Loucy (cell line): ENCODE measurements around the gene GRK3.

Experiments
- H2AFZ ChIP-seq: fragments of 200-600 bp; sonication (generic); 2 replicates; pipeline ENCODE4 v1.6.0; 2016; ENCODE audit warnings: antibody characterized with exemption, mild to moderate bottlenecking, low read length, moderate library complexity
- H3F3A ChIP-seq: fragments of 200-600 bp; 2 replicates; pipeline ENCODE4 v1.6.0; 2016; ENCODE audit warnings: antibody characterized with exemption, low read depth, mild to moderate bottlenecking
- H3K27me3 ChIP-seq: fragments of 200-600 bp; sonication (generic); 2 replicates; pipeline ENCODE4 v1.6.1; 2014; ENCODE audit warnings: low read length, mild to moderate bottlenecking; ENCODE audit not compliant: insufficient read depth, poor library complexity, severe bottlenecking
- H3K36me3 ChIP-seq: fragments of 200-600 bp; sonication (generic); 2 replicates; pipeline ENCODE4 v1.6.1; 2016; ENCODE audit warnings: low read length; ENCODE audit not compliant: insufficient read depth
- H3K4me1 ChIP-seq: fragments of 200-600 bp; sonication (generic); 2 replicates; pipeline ENCODE4 v1.5.1; 2014; ENCODE audit warnings: low read length, mild to moderate bottlenecking; ENCODE audit not compliant: insufficient read depth, poor library complexity, severe bottlenecking
- H3K4me2 ChIP-seq: fragments of 200-600 bp; sonication (generic); 2 replicates; pipeline ENCODE4 v1.6.0; 2014; ENCODE audit warnings: antibody characterized with exemption, low read length, low read depth, mild to moderate bottlenecking; ENCODE audit not compliant: poor library complexity, severe bottlenecking
- H3K4me3 ChIP-seq: fragments of 200-600 bp; sonication (generic); 2 replicates; pipeline ENCODE4 v1.5.1; 2014; ENCODE audit warnings: low read length, mild to moderate bottlenecking, mixed read lengths; ENCODE audit not compliant: poor library complexity, severe bottlenecking
- H3K79me2 ChIP-seq: fragments of 200-600 bp; sonication (generic); 2 replicates; pipeline ENCODE4 v1.6.1; 2014; ENCODE audit warnings: low read length; ENCODE audit not compliant: insufficient read depth
- H3K9ac ChIP-seq: fragments of 200-600 bp; sonication (generic); 2 replicates; pipeline ENCODE4 v1.6.0; 2014; ENCODE audit warnings: mild to moderate bottlenecking, low read depth, low read length, moderate library complexity; ENCODE audit not compliant: poor library complexity, severe bottlenecking
- H3K9me2 ChIP-seq: fragments of 200-600 bp; sonication (generic); replicated peaks from 2 replicates; pipeline ENCODE4 v1.6.1; 2016; ENCODE audit warnings: low read depth, low read length, mixed read lengths
- H3K9me3 ChIP-seq: fragments of 200-600 bp; sonication (generic); 2 replicates; pipeline ENCODE4 v1.6.1; 2014; ENCODE audit warnings: mild to moderate bottlenecking, antibody characterized with exemption, low read length, low read depth; ENCODE audit not compliant: insufficient read depth
- H4K20me1 ChIP-seq: fragments of 200-600 bp; sonication (generic); 2 replicates; pipeline ENCODE4 v1.6.0; 2014; ENCODE audit warnings: antibody characterized with exemption, low read length, mild to moderate bottlenecking; ENCODE audit not compliant: insufficient read depth, poor library complexity, severe bottlenecking
- CTCF ChIP-seq: fragments of 200-600 bp; sonication (generic); conservative IDR thresholded peaks from 2 replicates; pipeline ENCODE4 v1.5.1; 2014; ENCODE audit warnings: mild to moderate bottlenecking, antibody characterized with exemption, low read length
- EZH2phosphoT487 ChIP-seq: fragments of 200-600 bp; IDR thresholded peaks from 2 replicates; pipeline ENCODE4 v1.6.1; 2018; ENCODE audit warnings: antibody characterized with exemption, mild to moderate bottlenecking, moderate library complexity, borderline replicate concordance

Gene GRK3

GRCh38 chr22:25777870-25778269, 213.4 kb downstream of the GRK3 start:
- Histone ChIP-seq H2AFZ (no peak overlapping the region), H3K9ac (no peak overlapping the region), H4K20me1 (no peaks in the 10 kb centered on the region), H3F3A (no peaks in the 10 kb centered on the region), H3K36me3 (no peaks in the 10 kb centered on the region), H3K27me3 (no peaks in the 10 kb centered on the region), H3K9me3 (no peaks in the 10 kb centered on the region), H3K9me2 (no peaks in the 10 kb centered on the region), H3K79me2 (no peaks in the 10 kb centered on the region), H3K4me3 (no peak overlapping the region), H3K4me2 (no peak overlapping the region), H3K4me1 (peaks cover 7% of the 10 kb centered on the region)
- peak; percentile 52 for TF ChIP-seq CTCF
- no peak for TF ChIP-seq EZH2phosphoT487
